ENCODE results near the gene TBC1D21.

Gene TBC1D21

DNA sequence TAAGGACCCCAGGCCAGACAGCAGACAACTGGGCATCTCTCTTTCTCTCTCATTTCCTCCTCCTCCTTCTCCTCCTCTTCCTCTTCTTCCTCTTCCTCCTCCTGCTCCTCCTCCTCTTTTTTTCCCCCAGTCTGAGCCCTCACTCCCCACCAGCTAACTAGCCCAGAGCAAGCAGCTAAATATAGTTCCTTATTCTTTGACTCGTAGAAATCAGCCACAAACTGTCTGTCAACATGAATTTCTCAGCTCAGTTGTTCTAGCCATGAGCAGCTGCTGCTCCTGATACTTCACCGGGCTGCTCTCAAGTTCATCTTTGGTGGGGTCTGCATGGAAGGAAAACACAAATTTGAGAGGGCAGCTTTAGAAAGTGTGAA lies 33.7 kb downstream of the TBC1D21 start:
- DNase-seq (ENCODE audit: low spot score) (no peak), FAIRE-seq (no peak)

DNA sequence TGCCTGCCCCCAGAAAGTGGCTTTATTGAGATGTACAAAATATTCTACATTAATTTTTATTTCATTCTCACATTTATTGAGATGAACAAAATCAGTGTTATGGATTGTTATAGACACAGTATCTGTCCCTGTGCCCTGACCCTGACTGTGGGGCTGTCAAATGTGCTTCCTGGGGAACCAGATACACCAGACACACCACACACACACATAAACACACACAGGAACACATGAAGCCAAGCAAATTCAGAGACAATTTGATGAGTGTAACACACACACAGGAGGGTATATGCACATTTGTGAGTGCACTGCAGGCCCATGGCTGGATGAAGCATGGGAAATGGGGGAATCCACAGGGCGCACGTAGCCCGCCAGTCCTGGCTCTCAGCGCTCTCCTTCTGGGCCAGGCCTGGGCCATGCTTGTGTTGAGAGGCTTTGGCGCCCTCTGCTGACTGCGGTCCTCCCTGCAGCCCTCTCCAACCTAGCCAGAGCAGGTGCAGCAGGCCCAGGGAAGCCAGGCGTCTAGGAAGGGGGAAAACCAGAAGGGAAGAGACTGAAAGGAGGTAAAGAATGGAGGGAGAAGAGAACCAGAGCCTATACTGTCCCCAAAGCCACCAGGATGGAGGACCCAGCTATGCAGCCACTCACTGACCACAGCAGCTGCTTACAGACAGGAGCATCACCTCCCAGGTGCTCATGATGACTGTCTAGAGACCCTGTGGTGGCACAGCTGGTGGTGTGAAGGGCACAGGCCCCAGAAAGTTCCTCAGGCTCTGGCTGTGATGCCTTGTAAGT lies 34.9 kb downstream of the TBC1D21 start:
- DNase-seq (ENCODE audit: low spot score), result peak; percentile 65

DNA sequence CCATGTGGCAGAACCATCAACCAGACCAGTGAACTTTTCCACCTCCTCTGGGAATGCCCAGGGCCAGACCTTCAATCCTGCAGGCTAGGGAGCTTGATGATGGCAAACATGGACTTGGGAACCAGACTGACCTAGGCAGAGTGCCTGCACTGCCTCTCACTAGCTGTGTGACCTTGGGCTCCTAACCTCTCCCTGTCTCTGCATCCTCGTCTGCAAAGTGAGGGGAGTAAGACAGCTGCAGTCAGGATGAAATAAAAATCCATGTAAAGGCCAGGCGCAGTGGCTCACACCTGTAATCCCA lies 35.4 kb downstream of the TBC1D21 start:
- FAIRE-seq, result no peak
- DNase-seq (ENCODE audit: low spot score), result no peak

More for the DNA sequence above, 34.9 kb downstream of the TBC1D21 start:
- FAIRE-seq, result peak; percentile 44

DNA sequence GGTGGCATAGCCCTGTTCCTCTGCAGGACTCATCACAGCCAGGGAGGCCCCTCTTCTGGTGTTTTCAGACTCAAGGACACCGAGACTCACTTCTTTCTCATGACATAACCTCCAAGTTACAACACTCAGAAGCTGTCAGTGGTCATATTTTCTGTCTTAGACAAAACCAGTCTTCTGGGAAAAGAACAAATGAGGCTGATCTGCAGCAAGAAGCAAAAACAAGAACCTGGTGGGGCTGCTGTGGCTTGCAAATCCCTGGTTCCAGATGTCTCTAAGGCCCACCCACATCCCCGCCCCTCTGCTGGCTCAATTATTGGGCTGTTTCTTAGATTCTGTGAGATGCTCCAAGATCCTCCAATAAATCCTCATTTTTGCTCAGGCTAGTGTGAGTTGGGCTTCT lies 36.3 kb downstream of the TBC1D21 start:
- FAIRE-seq (no peak), DNase-seq (ENCODE audit: low spot score) (no peak)

DNA sequence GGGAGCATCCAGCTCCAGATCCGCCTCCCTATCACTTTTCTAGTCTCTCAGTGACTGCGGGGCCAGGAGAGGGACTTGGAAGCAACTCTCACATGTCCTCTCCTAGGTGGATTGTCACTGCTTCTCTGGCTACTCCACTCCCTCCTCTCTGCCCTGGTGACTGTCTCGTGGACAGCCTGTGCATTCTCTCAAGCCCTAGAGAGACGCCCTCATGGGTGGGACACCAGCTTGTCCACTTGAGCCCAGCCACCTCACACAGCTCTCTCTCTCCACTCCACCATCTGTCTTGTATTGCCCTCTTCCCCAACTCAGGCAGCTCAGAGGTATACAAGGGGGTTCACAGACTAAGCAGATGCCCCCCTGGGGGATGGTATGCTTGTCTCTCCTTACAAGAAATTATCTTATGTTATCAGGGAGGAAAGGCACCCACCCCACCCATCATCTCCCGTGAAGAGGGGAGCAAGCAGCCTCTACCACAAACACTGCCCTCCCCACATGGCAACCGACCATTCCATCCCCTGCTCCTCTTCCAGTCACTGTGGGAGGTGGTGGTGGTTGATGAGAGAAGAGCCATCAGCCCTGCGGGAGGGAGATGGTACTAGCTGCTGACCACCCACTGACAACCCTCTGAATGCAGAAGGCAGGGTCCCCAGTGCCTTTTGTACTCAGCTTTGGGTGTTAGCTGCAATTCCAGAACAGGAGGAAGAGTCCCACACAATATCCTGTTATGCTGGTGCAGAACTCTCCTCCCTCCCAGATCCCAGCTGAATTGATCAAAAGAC lies 37.3 kb downstream of the TBC1D21 start:
- no peak for FAIRE-seq
- DNase-seq (ENCODE audit: low spot score), result no peak

DNA sequence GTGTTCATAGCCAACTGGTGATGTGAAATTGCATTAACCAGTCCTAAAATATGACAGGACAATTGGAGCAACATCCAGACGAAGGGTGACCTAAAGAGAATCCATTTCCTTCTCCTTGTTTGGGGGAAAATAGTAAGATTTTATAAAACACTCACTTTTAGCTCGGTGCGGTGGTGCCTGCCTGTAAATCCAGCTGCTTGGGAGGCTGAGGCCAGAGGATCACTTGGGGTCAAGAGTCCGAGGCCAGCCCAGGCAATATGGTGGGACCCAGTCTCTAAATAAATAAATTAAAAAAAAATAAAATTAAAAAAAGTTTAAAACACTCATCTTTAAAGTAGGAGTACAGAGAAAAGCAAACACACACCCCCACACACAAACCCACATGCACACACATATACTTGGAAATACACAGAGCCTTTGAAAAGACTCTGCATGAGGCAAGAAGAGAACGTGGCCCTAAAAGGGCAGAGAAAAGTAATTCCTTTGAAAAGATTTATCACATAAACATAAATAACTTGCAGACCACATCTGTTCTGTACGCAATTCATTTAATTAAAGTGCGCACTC lies 38.7 kb downstream of the TBC1D21 start:
- DNase-seq (ENCODE audit: low spot score) (no peak), FAIRE-seq (no peak)

DNA sequence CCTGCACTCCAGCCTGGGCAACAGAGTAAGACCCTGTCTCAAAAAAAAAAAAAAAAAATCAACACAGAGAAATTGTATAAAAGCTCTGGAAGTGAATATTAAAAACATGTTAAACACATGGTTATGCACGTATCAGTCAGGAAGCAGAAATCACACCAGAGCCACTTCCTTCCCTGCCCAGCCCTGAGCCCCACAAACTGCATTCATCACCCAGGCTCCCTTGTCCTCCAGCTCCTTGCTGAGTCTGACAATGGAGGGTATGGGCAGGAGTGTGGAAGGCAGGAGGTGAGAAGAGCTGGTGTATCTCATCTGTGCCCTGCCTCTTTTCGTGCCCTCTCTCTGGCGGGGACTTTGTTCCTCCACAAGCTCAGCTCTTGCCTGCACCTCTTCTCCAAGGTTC lies 40.8 kb downstream of the TBC1D21 start:
- DNase-seq (ENCODE audit: low spot score) (no peak), FAIRE-seq (no peak)

DNA sequence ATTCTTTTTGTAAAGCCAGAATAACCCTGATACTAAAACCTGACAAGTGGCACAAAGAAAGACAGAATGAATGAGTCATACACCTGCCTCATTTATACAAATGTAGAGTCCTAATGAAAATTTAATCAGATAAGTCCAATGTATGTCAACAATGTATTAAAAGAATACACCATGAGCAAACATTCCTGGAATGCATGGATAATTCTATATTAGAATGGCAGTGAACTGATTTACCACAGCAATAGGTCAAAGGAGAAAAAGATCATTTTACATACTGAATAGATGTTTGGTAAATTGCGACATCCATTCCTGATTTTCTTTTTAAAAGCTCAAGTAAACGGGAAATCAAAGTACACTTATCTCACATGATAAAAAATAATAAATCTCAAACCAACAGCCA lies 41.7 kb downstream of the TBC1D21 start:
- no peak for DNase-seq (ENCODE audit: low spot score)
- no peak for FAIRE-seq

DNA sequence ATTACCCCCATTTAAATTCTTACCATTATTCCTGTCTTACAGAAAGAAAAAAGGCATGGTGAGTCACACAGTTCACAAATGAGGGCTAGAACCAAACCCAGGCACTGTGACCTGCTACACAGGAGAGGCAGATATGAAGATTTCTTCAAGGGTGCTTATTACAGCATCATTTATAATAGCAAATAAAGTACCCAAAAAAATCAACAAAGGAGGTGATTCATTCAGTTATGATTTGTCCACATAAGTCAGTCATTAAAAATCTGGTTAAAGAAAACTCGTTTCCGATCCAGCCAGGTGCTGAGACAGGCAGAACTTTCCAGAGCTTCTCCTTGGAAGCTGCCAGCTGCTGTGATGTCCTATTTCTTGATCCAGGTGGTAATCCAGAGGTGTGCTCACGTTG lies 45.4 kb downstream of the TBC1D21 start:
- DNase-seq (ENCODE audit: low spot score) (no peak), FAIRE-seq (no peak)

DNA sequence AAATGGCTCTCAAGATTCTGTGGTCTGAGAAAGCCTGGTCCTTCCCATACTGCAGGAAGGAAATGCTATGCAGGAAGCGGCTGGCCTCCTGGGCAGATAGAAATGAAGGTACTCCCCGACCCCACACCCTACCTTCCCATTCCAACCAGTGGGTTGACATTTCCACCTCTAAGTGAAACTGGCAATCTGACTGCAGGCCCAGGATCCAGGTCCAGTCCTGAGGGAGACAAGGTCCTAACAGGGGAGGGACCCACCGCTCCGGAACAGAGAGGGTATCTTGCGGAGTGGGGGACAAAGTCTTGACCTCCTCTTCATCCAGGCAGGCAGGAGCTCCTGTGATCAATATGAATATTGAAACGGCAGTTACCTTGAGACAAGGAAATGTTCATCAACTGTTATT lies 46.3 kb downstream of the TBC1D21 start:
- no peak for FAIRE-seq
- DNase-seq (ENCODE audit: low spot score), result no peak

DNA sequence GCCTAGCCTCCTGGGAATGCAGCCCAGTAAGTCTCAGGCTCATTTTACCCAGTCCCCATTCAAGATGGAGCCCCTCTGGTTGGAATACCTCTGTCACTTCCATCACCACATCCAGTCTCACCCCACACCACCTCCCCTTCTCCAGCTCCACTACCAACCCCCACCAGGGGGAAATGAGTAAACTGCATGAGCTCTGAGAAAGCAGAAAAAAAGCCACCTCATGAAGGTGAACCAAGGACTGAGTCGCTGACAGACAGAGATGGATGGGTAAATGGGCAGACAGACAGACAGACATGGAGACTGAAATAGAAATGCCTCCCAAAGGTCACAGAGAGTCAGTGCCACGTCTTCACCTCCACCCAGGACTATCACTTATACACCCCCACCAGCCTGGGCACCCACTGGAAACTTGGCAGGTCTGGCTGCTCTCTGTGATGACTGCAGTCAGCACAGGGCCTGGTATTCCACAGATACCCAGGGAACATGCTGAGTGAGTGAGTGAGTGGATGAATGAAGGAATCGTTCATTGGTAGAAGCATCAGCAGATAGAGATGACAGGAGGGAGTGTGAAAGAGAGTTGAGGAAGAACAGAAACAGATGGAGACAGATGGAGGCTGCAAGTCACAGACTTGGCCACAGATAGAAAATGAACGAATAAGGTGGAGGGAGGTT lies 48.0 kb downstream of the TBC1D21 start:
- FAIRE-seq, result no peak
- DNase-seq (ENCODE audit: low spot score), result no peak

DNA sequence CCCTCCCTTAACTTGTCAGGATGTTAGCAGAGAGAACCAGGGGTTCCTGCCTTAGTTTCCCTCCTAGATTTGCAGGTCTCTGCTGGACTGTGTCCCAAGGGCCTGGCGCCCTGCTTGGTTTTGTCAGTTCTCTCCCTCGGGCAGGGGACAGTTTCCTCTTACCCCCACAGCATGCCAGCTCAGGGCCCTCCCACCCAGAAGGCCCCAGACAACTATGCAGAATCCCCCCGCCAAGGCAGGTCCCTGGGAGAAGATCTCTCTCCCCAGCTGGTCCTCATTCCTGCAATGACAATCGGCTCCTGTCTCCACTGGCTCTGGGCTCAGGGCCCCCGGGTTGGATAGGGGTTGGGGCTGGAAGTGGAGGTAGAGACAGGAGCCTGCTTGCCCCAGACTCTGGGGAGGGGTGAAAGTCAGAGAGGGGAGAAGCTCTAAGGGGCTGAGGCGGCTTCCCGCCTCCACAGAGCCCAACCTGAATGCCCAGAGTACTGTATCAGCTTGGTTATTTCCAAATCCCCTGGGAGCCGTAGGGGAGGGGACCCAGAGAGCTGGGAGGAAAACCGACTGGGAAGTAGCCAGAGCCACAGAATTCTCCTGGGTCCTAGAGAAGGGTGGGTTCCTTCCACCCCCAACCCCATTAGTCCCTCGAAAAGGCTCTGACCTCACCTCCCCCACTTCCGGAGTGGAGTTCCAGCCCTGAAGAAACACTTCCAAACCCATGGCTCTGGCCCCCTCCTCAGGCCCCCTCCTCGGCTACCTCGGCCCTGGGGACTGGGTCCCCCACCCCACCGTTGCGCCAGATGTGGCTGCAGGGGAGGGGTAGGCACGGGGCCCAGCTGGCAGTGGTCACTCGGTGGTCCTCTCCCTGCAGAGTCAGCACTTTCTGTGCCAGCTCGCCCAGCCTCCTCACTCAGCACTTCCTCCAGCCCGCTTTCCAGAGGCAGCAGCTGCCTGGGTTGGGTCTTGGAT lies 49.1 kb downstream of the TBC1D21 start:
- no peak for FAIRE-seq
- peak; percentile 64 for DNase-seq (ENCODE audit: low spot score)

DNA sequence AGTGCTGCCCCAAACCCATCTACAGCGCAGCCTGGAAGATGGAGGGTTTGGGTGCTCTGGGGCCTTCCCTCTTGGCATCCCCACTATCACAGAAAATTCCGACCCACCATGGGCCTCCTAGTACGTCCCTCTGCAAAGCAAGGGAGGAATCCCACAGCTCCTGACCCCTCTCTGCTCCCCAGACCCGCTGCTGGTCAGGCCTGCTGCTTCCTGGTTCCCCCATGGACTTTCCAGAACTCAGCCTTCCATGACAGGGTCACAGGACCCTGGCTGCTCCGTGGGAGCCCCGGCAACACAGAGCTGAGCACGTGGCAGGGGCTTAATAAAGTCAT lies 49.8 kb downstream of the TBC1D21 start:
- FAIRE-seq, result no peak
- no peak for DNase-seq (ENCODE audit: low spot score)

DNA sequence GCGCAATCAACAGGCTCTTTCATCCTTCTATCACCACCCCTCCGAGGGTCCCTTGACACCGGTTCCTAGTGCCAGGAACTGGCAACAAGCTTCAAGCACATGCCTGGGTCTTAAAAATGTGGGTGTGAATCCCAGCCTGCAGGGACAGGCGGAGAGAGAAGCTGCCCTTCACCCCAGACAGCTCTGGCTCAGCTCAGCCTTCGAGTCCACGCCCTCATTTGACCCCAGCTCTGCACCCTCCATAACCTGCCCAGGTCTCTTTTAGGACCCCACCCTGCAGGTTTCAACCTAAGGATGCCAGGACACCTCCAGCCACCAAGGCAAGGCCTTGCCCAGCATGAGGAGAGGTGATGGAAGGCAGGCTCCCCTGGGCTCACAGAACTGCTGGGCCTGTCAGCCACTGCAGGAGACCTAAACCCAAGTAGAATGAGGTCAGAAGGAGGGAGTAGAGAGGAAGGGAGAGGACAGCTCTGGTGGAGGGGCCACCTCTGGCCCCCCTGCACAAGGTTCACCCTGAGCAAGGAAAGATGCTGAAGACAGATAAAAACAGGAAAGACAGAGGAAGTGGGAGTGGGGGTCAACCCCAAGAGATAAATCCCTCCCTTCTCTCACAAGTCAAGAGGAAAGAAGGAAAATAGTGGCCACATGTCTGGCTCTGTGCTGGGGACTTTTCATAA lies 50.3 kb downstream of the TBC1D21 start:
- FAIRE-seq, result no peak

DNA sequence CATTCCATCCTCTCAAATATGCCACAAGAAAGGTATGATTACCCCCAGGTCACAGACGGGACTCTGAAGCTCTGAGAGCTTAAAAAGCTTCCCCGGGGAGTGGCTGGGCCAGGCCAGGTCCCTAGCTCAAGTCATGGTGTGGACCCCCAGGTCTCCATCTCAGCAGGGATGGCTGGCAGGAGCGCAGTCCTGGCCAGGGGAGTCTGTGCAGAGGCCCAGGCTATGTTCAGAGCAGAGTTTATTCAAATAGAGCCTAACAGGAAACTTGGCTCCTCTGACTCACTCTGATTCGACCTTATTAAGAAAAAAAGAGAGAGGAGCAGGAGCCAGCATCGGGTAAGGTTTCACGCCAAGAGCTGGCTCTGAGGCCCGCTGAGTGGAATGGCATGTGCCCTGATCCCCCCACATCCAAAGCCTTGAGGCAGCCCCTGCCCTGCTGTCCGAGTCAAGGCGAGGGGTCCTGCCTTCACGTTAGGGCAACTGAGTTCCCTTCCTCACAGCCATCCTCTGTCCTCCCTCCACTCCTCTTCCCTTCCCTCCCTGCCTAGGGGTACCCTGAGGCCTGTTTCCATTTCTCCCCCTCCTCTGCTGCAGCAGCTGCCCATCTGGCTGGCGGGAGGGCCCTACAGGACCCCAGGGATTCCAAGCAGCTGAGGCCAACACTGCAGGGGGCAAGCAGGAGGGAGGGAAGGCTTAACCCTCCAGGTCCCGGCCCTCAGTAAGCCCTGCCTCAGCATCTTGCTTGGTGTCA lies 51.0 kb downstream of the TBC1D21 start:
- FAIRE-seq (no peak), DNase-seq (ENCODE audit: low spot score) (peak; percentile 62)

More for the DNA sequence above, 50.3 kb downstream of the TBC1D21 start:
- no peak for DNase-seq (ENCODE audit: low spot score)

DNA sequence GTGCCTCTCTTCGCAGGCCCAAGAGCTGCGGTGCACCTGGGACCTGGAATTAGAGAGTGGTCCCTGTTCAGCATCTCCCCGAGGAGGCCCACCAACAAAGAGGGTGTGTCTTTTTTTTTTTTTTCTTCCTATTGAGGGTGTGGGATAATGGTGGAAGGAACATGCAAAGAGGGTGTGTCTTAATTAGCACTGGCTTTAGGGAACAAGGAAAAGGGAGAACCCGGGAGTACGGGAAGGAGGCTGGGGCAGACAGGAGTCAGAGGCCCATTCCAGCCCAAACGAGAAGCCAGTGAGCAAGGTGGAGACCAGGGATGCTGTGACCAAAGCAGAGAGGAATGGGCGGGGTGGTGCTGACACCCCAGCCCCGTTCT lies 52.5 kb downstream of the TBC1D21 start:
- FAIRE-seq, result no peak
- no peak for DNase-seq (ENCODE audit: low spot score)

DNA sequence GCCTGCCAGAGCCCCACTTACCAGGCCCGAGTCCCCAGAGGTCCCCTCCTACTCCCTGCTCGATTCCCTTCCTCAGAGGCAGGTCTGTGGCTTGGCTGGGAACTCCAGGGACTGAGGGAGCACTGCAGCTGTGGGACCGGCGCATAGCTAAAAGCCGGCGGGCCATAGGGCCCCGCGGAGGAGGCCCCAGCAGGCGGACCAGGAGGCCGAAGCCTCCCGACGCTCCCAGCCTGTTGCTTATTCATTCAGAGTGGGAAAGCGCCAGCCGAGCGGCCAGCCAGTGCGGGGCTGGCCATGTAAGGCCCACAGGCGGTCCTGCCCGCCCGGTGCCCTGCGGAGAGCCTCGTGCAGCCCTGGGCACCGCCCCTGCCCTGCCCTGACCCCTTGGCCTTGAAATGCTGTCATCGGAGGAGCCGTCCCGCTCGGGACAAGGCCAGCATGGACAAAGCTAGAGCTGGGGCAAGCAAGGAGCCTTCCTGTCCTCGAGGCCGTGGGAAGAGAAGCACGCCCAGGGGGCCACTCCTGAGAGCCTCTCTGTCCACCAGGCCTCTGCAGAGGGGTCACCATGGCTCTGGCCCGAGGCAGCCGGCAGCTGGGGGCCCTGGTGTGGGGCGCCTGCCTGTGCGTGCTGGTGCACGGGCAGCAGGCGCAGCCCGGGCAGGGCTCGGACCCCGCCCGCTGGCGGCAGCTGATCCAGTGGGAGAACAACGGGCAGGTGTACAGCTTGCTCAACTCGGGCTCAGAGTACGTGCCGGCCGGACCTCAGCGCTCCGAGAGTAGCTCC lies 53.0 kb downstream of the TBC1D21 start, which contains the start of gene LOXL1:
TSS of gene LOXL1 (plus strand) at position 244 of the 784 bp plus-strand sequence. CDS start at position 566, 322 bp downstream.
- DNase-seq (ENCODE audit: low spot score), result peak; percentile 83
- no peak for FAIRE-seq

DNA sequence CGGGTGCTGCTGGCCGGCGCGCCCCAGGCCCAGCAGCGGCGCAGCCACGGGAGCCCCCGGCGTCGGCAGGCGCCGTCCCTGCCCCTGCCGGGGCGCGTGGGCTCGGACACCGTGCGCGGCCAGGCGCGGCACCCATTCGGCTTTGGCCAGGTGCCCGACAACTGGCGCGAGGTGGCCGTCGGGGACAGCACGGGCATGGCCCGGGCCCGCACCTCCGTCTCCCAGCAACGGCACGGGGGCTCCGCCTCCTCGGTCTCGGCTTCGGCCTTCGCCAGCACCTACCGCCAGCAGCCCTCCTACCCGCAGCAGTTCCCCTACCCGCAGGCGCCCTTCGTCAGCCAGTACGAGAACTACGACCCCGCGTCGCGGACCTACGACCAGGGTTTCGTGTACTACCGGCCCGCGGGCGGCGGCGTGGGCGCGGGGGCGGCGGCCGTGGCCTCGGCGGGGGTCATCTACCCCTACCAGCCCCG lies 53.7 kb downstream of the TBC1D21 start:
- FAIRE-seq, result no peak
- DNase-seq (ENCODE audit: low spot score), result peak; percentile 60
